Stimulated activated naive CD4-positive, alpha-beta T cell (primary cell): Measurements from ENCODE around the gene GZMM.

Experiments used
- DNase-seq, 6 experiments: peaks; one replicate each; lab custom pipeline; 2025; lab: John Stamatoyannopoulos, UW

GZMM gene

GRCh38 chr19:535017-535835 lies 8.6 kb upstream of the GZMM start:
- DNase-seq = no peak

GRCh38 chr19:536031-536880 lies 7.6 kb upstream of the GZMM start:
- no peak for DNase-seq

DNA sequence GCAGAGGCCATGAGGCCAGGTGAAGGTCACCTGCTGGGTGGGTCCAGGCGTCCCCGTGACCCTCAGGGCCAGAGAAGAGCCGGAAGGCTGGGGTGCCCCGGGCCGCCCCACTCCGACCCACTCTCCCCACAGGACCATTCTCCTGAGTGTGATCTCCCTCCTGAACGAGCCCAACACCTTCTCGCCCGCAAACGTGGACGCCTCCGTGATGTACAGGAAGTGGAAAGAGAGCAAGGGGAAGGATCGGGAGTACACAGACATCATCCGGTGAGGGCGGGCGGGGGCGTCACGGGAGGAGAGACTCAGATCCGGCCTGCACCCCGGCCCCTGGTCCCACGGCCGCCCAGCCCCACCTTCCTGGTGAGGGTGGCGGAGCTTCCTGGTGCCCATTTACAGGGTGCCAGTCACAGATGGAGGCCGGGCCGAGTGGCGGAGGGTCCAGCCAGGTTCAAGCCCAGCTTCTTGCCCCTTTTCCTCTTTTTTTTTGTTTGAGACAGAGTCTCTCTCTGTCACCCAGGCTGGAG lies 6.9 kb upstream of the GZMM start:
- DNase-seq = no peak

DNA sequence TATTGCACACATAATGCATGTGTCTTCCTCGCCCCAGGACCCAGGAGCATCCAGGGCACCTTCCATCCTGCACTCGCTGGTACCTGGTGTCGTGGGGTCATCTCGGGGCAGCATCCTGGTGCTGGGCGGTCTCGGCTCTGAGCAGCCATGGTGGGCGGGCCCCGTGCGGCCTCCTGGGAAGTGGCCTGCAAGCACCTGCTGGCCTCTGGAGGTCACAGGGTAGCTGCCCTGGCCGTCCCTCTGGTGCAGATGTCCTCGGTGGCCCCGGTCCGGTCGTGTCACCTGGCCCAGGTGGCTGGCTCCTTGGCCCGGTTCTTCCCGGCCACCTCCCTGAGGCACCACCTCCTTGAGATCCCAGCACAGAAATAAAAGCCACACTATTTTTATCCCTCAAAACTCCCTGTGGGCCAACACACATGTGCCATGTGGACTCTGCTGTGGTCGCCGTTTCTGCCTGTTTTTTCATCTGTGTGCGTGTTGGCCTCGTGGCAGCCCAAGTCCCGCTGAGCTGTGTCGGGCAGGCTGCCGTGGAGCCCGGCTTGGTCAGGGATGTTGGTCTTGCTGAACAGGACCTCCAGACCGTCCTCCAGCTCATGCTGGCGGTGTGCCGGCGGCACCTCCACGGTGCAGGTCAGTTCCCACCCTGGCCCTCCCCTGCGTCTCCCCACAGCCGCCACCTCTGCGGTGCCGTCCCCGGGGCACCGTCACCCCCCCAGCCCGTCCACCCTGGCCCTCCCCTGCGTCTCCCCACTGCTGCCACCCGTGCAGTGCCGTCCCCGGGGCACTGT lies 5.0 kb upstream of the GZMM start:
- DNase-seq = no peak

DNA sequence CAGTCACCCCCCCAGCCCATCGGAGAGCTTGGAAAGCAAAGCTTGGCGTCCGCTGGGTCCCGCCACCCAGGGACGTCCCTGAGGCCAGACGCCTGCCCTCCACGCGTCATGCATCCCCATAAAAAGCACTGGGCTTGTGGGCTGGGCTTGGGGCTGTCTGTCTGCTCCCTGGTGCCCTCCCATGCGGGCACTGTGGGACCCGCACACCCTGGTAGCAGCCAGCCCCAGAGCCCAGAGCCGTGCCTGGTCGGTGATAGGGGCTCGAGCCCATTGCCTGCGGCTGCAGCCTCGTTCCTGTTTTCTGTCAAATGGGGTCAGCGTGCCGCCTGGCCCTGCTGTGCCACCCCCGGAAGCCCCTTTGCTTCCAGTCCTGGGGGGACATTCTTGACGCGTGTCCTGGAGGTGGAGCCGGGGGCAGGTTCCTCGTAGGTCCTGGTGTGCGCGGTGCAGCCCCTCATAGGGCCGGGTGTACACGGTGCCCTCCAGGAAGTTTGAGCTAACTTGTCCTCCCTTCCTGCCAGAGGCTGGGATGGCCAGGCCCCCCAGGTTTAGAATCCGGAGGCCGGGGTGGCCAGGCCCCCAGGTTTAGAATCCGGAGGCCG lies 4.3 kb upstream of the GZMM start:
- DNase-seq = no peak

- no peak for DNase-seq
Observed at GRCh38 chr19:540867-541637, 2.8 kb upstream of the GZMM start.

- DNase-seq = no peak
Observed at GRCh38 chr19:541699-542098, 2.2 kb upstream of the GZMM start.

DNA sequence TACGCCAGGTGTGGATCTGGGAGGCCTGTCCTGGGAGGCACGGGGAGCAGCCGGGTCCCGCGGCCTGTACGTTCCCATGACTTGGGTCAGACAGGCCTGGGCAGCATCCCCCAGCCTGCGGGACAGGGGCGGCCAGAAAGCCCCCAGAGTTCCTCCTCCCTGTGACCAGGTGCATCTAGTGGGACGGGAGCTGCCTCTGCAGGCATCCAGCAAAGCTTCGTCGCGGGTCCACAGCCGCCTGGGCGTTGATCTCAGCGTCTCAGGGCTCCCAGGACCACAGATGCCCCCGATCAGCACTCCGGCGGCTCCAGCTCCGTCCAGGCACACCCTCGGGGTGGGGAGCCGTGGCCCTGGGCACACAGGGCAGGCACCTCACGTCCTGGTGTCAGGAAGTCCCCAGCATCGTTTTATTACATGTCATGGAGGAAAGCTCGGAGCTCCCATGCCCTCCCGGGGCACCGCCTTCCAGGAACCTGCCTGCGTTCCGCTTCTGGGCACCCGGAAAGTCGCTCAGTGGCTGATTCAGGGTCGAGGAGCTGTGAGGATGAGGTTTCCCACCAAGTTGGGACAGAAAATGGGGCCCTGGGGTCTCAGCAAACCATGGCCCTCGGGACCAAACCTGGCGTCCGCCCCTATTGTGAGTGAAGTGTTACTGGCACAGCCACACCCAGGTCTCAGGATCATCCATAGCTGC lies 1.5 kb upstream of the GZMM start:
- DNase-seq = no peak

DNA sequence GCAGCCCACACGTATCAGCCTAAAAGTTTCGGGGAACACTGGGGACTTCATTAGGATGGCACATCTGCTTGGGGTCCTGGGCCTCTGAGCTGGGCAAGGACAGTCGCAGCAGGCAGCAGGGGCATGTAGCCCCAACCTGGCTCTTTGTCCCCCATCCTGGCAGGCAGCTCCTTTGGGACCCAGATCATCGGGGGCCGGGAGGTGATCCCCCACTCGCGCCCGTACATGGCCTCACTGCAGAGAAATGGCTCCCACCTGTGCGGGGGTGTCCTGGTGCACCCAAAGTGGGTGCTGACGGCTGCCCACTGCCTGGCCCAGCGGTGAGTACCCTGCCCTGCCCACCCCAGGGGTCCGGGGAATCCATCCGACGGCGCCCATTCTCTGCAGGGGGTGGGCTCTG lies 3.3 kb downstream of the GZMM start:
- DNase-seq = no peak

- DNase-seq = no peak
Observed at GRCh38 chr19:547836-548720, 4.2 kb downstream of the GZMM start.

DNA sequence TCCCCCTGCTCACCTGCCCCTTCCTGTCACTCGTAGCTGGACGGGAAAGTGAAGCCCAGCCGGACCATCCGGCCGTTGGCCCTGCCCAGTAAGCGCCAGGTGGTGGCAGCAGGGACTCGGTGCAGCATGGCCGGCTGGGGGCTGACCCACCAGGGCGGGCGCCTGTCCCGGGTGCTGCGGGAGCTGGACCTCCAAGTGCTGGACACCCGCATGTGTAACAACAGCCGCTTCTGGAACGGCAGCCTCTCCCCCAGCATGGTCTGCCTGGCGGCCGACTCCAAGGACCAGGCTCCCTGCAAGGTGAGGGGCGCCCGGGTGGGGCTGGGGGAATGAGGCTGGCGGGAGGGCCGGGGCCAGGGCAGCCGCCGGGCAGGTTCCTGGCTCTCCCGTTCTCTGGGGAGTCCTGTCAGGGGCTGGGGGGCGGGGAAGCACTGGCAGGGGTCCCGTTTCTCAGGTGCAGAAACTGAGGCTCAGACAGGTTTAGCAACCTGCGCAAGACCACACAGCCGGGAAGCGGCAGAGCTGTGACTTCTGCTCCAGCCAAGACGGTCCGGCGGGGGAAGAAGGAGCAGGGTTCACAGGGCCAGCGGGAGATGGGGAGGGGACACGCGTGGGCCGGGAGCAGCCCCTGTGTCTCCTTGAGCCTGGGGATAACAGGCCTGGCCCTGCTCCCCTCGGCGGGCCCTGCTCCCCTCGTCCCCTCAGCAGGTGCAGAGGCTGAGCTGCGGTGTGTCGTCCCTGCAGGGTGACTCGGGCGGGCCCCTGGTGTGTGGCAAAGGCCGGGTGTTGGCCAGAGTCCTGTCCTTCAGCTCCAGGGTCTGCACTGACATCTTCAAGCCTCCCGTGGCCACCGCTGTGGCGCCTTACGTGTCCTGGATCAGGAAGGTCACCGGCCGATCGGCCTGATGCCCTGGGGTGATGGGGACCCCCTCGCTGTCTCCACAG lies 5.3 kb downstream of the GZMM start:
- DNase-seq = no peak

DNA sequence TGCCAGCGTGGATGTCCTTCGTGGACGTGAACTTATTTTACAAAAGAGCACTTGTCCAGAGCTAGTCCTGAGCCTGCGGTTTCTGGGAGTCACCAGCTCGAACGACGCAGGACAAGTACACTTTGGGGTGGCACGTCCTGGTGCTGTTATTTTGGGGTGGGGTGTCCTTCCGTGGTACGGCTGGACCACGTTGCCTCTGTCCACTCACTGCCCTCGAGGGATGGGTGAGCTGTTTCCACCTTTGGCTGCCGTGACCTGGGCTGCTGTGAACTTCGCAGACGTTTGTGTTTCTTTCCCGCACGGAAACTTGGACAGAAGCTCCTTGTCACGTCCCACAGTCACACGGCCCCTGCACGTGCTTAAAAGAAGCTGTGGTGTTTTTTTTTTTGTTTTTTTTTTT lies 11.0 kb downstream of the GZMM start:
- no peak for DNase-seq

- no peak for DNase-seq
Observed at GRCh38 chr19:555474-555808, 11.6 kb downstream of the GZMM start.

DNA sequence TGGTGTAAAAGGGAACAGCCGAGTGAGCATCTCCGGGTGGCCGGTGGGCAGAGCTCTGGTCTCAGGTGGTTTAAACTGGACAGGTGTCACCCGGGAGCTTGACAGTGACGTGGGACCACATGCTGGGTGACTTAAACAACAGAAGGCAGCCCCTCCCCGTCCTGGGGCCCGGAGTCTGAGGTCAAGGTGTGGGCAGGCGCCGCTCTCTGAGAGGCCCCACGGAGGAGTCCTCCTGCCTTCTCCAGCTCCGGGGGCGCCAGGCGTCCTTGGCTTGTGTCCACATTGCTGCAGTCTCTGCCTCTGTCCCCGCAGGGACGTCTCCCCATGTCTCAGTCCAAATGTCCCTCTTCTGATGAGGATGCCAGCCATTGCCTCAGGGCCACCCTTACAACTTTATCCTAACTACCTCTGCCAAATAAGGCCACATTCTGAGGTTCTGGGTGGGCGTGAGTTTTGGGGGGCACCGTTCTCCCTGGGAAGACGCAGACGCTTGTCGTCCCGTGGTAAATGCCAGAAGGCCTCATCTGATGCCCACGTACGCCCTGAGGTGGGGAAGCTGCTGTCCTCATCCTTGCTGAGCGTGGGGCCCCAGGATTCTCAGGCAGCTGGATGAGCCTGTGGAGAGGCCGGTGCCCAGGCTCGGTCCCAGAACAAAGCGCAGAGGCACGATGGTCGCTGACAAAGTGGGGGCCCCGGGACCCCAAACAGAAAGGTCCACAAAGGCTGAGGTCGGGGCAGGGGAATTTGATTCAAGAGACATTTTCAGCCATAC lies 12.9 kb downstream of the GZMM start:
- DNase-seq = no peak

GRCh38 chr19:558770-559439 lies 15.1 kb downstream of the GZMM start:
- DNase-seq = no peak

DNA sequence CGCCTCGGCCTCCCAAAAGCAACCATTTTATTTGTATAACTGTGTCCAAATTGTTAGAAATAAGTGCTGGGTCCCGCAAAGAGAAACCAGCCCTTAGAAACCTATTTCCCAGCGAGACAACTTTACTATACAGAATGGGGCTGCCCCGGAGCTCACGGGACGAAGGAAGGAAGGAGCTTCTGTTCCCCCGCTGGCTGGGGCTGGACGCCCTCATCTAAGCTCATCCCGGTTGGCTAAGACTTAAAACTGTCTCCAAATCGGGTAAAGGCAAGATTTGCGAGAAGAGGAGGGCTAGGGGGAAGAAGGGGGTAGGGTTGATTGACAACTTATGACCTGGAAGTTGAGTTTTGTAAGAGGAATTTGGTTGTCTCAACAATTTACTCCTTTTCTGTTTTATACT lies 16.3 kb downstream of the GZMM start:
- no peak for DNase-seq

GRCh38 chr19:566403-566802 lies 22.6 kb downstream of the GZMM start:
- no peak for DNase-seq
